HG03565 (cell line): ENCODE data around the gene ANTXR2.
A peak's percentile ranks its signal among the peaks of the same experiment; 100 is the strongest.
"Not testable (repeated sequence)": the region's sequence is repeated elsewhere in the genome, so short reads cannot be mapped to it uniquely, and the experiment has no call there.

Experiments used
- ATAC-seq: cut with Tn5 transposase; IDR thresholded peaks from one replicate; pipeline ENCODE4 v1.9.1; 2021; ENCODE audit warnings: mild to moderate bottlenecking, moderate library complexity; ENCODE audit not compliant: unreplicated experiment

ANTXR2 gene

DNA sequence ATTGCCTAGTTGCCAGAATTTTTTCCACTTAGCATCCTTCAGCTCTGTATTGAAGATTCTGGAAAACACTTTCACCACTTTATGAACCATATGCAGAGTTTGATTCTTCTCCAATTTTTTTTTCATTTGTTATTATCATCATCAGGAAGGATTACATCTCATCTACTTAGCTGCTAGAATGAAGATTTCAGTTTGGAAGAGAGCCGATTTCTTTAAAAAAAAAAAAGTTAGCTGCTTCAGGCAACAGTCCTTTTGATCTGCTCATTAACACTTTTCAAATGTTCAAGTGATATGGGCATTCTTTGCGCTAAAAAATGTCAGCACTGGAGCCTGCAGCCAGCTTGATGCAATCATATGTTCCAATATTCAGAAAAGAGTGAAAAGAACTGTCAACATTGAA, 76.2 kb downstream of the ANTXR2 start:
- ATAC-seq: no peak

DNA sequence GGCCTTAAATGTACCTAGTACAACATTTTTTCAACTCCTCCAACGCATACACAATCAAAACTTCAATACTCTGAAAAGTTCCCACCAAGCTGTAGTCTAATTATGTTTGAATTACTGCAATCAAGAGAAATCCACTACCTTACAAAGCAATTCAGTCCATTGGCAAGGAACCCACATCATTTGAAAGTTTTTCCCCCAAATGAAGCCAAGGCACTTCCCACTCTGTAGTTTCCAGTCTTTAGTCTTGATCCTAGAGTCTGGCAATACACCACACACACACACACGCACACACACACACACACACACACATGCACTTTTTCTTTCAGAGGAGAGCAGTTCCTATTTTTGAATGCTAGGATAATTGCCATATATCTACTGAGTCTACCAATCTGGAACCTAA, 79.6 kb downstream of the ANTXR2 start:
- ATAC-seq: no peak

DNA sequence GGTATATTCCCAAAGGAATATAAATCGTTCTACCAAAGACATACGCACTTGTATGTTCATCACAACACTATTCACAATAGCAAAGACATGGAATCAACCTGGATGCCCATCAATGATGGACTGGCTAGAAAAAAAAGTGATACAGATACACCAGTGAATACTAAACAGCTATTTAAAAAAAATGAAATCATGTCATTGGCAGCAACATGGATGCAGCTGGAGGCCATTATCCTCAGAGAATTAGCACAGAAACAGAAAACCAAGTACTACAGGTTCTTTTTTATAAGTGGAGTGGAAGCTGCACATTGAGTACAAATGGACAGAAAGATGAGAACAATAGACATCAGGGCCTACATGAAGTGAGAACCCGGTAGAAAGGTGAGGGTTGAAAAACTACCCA, 81.4 kb downstream of the ANTXR2 start:
- no peak for ATAC-seq

DNA sequence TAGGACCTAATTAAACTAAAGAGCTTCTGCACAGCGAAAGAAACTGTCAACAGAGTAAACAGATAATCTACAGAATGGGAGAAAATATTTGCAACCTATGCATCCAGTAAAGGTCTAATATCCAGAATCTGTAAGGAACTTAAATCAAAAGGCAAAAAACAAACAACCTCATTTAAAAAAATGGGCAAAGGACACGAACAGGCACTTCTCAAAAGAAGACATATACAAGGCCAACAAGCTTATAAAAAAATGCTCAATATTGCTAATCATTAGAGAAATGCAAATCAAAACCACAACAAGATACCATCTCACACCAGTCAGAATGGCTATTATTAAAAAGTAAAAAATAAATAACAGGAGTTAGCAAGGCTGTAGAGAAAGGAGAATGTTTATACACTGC, 81.9 kb downstream of the ANTXR2 start:
- ATAC-seq: not testable (repeated sequence)

DNA sequence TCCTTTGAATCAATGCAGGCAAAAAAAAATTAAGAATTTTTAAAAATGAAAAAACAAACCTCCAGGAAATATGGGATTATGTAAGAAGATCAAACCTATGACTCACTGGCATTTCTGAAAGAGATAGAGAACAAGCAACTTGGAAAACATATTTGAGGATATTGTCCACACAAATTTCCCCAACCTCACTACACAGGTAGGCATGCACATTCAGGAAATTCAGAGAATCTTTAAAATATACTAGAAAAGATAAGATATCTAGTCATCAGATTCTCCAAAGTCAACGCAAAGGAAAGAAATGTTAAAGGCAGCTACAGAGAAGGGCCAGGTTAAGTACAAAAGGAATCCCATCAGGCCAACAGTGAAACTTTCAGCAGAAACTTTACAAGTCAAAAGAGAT, 85.6 kb downstream of the ANTXR2 start:
- ATAC-seq: no peak

DNA sequence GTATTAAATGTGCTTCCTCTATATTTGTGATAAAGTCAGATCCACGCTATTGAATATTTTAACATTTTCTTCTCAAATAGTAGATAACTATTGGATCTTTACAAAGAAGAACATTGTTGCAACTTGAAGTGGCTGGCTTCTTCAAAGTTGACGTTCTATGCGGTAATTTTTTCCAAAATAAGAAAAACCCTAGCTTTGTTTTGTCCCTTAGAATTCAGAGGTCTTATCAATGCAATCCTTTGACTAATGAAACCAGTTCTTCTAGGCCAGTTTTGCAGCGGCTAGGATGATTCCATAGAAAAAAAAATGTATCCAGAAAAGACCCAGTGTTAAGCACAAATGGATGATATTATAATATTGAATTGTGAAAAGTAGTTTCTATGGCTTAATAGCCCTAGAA, 89.6 kb downstream of the ANTXR2 start:
- ATAC-seq: no peak

DNA sequence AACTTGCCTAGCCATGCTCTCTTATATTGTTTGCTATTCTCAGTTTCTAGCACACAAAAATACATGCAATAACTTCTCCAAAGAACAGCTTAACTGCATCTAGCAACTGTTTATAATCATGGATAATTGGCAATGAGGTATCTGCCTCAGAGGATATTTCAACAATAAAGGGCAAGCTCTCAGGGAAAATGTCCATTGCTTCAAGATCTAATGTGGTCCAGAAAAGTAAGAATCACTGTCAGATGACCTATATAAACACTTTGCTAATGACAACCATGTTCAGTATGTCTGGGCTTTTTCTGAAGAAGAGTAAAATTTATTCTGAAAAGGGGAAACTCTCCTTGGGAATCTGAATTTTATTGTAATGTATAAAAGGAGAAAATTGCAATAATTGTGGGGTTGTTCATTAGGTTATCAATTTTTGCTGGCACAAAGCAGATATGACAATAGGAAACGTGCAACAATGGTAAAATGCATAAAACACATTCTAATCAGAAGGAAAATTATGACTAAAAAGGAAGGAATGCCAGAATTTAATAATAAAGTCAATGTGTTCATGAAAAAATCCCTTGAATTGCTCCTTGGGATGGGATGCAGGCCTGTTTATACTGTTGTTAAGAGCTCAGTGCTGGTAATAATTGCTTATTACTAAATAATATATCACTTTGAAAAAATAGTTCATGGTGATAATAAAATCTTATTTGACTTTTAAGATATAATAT, 90.3 kb downstream of the ANTXR2 start:
- no peak for ATAC-seq

DNA sequence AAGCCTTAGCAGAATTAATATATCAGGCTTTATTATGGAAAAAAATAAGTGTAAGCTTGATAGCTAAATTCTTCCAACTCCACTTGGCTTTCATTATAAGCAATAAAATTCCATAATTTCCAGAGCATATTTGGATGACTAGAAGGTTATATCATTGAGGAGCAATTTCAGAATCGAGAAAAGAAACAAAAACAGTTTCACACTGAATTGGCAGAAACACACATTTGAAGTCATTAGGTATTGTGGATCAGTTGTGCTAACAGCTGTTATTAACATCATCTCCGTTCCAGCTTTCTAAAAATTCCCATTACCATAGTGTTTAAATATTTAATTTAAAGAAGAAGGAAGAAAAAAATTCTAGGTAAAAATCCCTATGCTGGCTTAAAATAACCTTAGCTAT, 92.6 kb downstream of the ANTXR2 start:
- ATAC-seq: no peak

DNA sequence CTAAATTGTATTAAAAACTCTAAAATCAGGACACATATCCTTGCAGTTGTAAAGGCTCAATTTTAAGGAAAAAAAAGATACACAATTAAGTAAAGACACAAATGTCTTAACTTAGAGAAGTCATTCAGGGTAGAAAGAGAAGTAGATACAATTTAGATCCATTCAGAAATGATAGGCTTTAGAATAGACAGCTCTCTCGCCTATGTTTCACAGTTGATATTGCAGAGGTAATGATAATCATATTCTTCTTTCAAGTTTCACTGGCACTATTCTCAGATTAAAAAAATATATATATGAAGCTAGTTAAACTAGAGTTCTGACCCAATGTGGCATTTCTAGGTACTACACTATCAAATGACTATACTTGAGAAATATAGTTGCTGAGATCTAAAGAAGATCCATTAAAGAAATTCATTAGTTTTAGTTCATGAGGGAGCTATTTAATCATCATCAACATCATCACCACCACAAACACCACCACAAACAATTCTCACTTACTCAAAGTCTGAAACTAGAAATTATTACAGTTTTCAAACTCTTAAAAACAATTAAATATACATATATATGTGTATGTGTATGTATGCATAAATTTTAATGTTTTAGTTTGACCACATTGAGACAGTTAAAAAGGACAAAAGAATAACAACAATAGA, 93.1 kb downstream of the ANTXR2 start:
- ATAC-seq: no peak

DNA sequence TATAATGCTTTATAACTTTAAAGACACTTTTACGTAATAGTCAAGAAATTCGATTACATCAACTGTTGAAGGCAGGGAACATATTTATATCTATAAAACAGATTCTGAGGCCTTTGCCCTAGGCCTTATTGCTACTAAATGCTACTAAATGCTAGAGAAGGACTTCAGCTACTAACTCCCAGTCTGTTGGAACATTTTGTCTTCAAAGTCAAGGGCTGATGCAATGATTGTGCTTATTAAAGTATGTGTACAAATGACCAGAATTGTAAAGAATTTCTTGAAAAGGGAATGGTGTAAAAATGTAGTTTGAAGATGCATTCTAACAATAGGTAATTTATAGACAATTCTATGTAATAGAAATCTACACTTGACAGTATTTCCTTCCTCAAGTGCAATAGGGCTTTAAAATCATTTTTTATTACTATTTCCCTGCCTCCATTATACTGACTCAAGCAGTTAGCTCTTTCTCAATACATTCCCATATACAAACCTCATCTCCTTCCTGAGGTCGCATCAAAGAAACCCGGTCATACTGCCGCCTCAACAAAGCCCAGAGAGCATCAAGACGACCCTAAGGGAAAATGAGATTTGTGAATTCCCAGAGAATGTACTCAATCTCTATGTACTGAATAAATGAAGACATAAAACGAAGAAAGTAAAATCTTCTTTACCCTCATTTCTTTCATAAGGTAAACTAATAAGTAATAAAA, 95.7 kb downstream of the ANTXR2 start:
- no peak for ATAC-seq

DNA sequence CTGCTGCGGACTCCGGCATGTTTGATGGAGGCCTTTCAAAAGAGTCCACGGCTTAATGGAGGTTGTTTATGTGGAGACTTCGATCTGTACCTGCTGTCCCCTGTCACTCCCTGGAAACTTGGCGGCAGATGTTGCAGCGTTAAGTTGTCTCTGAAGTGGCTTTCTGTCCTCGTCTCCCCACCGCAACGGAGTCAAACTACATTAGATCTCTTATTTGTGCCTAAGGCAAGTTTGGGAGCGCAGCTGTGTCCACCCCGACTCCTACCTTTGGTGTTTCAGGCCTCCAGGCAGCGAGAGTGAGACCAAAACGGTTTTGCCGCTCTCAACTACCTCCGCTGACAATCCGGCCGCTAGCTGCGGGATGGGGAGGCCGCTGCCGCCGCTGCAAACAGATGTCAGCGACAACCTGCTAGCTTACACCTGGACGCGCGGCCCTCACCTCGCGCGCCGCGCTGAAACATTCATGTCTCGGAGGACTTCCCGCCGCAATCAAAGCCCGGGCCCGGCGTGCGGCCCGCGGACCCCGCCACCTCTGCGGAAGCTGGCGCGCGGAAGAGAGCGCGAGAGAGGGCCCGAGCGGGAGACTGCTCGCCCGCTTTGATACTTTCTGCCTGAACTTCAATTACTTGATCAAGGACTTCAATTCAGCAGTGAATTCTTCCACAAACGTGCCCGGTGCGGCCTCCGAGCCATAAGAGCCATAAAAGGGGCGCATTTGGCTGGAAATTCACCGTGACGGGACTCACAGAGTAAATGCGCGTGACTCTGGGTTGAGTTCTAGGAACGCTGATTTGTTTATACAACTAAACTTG, 108.4 kb downstream of the ANTXR2 start:
- ATAC-seq: no peak

DNA sequence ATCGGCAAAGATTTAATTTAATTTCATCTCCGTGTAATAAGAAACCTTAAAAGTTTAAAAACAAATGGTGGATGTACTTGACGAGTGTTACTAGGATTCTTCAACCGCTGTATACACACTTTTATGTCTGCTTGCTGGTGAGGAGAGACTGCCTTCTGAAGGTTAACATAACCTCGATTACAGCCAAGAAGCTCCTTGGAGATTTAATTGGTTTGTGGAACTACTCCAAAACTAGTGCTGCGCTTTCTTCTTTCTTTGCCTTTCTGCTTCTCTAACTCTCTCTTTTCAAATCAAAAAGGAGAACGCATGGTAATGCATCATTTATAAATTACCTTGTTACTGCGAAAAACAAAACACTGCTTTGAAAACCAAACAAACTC, 109.0 kb downstream of the ANTXR2 start:
- no peak for ATAC-seq

DNA sequence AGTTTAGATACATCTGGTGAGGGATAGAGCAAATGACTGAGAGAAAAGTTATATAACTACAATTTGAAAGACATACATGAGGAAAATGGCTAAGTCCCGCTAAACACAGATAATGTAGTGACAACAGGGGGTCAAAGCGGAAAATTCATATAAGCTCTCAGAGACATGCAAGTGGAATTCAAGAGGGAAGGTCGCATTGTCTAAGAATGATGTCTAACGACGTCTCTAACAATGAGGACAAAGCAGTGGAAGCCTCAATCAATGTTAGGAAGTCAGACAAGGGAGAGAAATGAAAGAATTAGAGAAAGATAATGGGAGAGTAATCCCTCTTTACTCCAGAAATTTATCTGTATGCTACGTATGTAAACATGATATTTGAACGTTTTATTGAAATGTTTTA, 113.4 kb downstream of the ANTXR2 start:
- no peak for ATAC-seq

DNA sequence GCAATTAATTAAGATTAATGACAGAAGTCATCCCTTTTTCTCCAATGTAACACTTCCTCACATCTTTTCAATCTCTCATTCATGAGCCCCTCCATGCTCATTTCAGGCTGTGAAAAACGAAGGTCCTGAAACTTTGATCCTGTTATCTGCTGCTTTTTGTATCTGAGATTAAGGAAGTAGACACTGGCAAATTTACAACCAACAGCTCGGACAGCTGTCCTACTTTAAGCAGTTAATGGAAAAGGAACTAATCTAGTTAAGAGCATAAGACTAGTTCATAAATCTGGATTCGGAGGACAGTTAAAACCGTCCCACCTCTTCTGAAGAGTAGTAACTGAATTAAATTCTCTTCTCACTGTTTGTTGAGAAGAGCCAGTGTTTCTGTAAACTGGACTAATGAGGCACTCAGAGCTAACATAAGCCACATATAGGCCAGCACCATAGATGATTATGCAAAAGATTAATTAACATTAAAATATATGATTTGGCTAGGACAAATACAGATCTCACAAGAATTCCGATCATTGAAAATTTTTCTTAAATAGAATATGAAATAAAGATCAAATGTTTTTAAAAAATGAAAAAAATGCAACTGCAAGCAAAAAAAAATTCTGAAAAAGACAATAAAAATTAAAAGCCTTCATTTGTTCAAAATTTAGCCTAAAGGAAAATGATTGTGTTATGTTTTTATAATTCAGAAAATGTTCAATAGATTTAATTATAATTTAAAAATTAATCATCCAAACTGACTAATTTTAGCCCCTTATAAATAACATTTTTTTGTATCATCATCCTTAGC, 114.4 kb downstream of the ANTXR2 start:
- no peak for ATAC-seq

DNA sequence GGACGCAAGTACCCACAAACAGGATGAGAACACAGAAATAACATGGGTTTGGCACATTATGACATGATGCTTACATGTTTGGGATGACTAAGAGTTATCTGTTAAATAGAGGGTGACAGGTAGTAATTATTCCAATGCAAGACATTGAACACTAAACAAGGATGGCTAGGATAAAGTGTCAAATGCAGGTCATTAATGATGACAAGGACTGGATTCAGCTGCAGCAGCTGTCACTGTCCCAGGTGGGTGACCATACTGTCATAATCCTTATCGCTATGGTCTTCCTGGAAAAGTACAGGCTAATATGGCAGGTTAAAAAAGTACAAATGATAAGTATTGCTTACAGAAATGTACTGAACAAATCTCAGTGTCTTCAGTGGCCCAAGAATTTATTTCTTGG, 123.9 kb downstream of the ANTXR2 start:
- ATAC-seq: no peak

DNA sequence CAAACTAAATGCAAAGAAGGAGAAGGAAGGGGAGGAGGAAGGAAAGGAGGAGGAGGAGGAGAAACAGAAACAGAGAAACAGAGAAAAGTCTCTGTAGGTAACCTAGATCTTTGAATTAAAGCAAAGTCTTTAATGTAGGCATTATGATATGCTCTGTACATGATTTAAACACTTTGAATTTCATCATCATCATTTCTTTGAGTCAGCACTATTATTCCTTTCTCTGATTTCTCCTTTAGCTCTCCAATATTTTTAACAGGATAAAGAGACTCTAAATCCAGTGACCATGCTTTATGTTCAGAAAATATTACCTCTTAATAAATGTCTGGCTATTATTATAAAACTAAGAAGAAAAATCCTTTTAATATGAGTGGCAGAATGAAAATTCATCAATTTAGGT, 124.3 kb downstream of the ANTXR2 start:
- no peak for ATAC-seq

DNA sequence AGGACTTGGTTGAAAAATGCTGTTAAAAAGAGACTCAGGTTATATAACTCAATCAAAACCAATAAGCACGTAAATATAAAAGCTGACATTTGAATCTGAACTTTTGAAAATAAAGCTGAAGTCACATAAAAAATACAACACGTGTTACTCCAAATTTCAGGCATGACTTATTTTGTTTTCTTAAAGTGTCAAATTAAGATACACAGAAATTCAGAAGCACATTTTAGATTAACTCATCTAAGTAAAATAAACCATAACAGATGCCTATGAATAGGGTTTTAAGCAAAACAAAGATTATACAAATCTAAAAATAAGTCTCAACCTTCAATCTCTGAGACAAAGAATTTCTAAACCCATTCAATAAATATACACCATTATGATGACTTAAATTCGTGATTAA, 124.8 kb downstream of the ANTXR2 start:
- no peak for ATAC-seq

DNA sequence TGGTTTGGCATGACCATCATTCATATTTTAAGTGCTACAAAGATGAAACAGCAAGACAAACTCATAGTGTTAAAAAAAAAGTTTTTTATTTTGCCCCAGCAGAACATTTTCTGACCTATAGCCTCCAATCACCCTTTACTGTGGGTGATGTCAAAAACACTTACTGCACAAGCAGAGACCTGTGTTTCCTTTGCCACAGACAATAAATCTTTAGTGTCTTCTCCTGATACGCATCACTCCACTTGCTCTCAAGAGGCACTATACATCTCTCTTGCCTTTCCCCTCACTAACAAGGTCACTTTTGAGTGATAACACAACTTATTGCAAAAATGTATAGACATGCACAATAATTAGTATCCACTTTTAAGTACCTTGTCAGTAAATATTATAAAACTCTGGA, 125.6 kb downstream of the ANTXR2 start:
- no peak for ATAC-seq

DNA sequence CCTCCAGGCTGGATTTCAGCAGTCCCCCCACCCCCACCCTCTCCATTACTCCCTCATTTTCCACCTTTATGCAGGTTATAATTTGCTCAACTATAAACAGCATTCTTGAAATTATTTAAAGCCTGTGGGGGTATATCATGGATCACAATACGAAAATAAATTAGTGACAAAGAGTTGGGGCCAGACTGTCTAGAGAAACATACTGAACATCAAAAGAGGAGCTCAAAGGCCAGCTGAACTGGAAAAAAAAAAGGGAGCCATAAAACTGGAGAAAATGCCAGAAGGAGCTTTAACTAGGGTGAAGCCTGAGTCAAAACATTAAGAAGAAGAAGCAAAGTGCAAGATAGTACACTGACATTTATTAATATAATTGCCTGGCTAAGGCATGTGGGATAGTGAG, 137.8 kb downstream of the ANTXR2 start:
- ATAC-seq: no peak

DNA sequence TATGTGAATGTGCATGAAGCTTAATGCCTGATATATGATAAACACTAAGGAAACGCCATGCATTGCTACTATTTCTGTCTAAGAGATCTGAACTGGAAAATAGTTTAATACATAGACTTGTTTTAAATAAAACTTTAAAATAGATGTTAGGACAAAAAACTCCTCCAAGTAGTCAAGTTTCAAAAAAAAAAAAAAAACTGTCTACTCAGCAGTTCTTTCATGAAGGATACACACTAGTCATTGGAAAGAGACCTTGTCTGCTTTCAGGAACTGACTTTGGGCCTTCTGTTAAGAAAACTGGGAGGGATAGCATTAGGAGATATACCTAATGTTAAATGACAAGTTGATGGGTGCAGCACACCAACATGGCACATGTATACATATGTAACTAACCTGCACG, 138.4 kb downstream of the ANTXR2 start:
- no peak for ATAC-seq

DNA sequence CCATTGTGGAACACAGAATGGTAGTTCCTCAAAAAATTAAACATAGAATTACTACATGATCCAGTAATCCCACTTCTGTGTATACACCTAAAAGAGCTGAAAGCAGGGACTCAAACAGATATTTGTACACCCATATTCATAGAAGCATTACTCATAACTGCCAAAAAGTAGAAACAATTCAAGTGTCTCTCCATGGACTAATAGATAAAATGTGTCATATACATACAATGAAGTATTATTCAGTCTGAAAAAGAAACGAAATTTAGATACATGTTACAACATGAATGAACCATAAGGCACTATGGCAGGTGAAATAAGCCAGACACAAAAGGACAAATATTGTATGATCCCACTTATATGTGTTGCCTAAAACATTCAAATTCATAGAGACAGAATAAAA, 145.1 kb downstream of the ANTXR2 start:
- ATAC-seq: peak; percentile 40
